ENCODE measurements around the gene TAF15.

TAF15 gene

DNA sequence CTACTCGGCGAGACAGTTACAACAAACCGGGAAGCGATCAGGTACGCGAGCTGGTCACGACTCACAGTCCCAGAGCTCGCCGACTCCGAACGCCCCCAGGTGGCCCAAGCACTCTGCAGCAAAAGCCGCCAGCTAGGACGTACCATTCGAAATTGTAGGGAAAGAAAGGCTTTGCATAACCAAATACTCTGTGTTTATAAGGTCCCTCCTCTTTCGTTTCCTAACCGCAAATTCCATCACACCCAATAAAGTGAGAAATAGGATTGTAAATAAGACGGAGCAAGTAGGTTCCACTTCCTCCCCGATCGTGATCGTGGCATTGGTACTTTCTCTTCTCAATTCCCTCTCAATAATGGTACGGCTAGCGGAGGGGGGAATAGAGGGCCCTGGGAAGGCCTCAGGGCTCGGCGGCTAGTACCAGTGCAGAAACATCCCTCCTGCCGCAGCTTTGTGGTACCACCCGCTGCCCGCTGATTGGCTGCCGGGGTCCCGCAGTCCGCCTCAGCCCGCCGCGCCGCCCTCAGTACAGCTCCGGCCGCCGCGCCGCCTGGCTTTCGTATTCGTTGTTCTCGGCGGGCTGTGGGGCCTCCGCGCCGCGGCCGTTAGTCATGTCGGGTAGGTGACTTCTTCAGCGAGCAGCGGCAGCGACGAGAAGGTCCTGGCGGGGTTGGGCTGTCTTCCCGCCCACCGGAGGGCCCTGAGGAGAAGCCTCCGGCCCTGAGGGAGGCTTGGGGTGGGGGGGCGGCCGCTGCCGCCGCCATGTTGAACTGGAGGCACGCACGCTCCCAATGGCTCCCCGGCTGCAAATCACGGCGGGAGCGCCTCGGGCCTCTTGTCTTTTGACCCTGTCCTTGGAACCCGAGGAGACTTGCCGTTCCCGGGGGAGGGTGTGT is at the start of gene TAF15:
Gene TAF15, plus strand, starts transcription at position 523 of the 893 bp plus-strand sequence. Its CDS starts 86 bp downstream, at position 609.
- DNase-seq, result peak; percentile 83 to 95

DNA sequence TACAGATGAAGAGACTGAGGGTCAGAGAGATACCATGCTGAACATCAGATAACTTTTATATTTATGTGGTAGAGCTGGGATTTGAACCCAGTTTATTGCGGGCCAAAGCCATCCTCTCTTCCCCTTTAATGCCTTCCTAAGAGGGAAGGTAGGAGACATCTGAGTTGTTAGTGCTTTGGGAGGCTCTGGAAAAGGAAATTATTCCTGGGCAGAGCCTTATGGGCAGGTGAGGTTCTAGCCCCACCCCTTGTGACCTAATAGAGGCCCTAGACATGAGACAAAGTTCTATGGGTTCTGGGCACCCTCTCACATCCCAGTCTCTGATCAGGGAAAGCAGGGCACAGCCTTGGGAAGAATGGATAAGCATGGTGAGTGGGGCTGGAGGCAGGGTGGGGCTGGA is 48.7 kb upstream of the TAF15 start, which contains the start of gene C17orf50:
Gene C17orf50, plus strand, starts transcription at position 301 of the 400 bp plus-strand sequence. Its CDS starts 55 bp downstream, at position 356.
- no peak for DNase-seq

- DNase-seq, result no peak
Observed at GRCh38 chr17:35761601-35762000, 47.7 kb upstream of the TAF15 start.

DNA sequence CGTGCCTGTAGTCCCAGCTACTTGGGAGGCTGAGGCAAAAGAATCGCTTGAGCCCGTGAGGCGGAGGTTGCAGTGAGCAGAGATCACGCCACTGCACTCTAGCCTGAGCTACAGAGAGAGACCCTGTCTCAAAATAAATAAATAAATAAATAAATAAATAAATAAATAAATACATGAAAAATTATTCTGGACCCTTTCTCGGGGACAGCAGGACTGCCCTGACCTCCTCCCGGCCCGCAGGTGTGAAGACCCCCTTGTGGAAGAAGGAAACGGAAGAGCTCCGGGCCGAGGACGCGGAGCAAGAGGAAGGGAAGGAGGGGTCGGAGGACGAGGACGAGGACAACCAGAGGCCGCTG is 45.5 kb upstream of the TAF15 start:
- no peak for DNase-seq

- DNase-seq, result peak; percentile 16 to 27
Observed at GRCh38 chr17:35764123-35764991, 44.9 kb upstream of the TAF15 start.

GRCh38 chr17:35765086-35765710 is 44.1 kb upstream of the TAF15 start:
- DNase-seq, result no peak

GRCh38 chr17:35765756-35766488 is 43.4 kb upstream of the TAF15 start:
- no peak for DNase-seq

- no peak for DNase-seq
Observed at GRCh38 chr17:35766489-35766877, 42.8 kb upstream of the TAF15 start.

GRCh38 chr17:35766903-35767510 is 42.3 kb upstream of the TAF15 start:
- DNase-seq, result no peak

DNA sequence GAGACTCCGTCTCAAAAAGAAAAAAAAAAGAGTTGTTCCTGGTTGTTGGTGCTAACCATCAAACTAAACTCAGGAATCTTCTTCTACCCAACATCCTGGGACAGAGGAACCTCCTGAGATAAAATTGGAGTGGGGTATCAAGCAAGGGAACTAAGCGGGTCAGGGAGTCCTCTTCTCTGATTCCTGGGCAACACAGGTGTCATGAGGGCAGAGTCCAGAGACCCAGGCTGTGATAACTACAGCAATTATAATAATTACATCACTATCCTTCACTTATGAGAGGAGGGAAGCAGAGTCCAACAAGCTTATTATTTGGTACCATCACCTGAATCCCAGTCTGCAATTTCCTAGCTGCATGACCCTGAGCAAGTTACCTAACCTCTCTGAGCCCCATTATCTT is 40.5 kb upstream of the TAF15 start:
- DNase-seq, result no peak

GRCh38 chr17:35769895-35770486 is 39.3 kb upstream of the TAF15 start:
- DNase-seq, result no peak

DNA sequence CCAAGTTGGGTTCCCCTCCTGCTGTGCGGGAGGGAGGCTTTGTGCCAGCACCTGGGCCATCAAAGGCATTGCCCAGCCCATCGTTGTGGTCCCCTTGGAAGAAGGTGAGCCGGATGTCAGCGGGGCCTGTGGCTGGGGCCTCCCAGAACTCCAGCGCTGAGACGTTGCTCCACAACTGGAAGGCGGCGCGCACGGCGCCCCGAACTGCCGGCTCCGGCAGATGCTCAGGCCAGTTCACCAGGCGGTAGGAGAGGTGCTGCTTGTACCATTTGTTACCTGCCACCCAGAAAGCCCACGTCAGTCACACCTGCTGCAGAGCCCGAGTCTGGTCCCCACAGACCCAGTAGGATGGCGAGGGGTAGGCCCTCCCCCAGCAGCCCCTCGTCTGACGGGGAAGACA is 36.2 kb upstream of the TAF15 start:
- DNase-seq, result no peak

DNA sequence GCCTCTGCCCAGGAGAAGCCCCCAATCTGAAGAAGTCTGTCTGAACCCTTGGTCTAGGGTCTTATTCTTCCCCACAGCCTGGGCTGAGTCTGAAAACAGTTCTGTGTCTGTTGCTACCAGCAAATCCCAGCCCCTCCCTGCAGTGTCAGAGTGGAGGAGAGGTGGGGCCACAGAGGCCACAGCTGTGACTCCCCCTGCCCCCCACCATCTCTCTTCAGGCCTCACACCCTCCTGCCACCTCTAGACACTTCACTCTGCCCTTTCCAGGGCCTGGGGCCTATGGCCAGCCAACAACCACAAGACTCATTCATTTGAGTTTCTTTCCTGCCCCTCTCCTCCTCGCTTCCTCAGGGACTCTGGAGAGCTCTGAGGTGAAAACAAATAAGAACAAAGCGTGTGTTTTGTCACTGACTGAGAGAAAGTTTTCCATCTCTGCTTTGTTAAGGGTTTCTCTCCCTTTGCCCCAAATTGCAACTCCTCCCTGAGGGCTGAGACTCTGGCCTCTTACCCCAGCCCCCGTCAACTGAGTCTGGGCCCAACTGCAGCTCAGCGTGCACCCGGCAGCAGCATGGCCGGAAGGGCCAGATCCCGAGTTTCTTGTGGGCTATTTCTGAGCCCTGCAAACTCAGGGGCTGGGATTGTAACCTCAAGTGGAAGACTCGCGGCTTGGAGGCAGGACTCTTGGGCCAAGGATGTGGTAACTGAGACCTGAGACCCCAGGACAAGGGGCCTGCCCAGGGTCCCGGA is 35.4 kb upstream of the TAF15 start:
- DNase-seq, result no peak

- no peak for DNase-seq
Observed at GRCh38 chr17:35774499-35774898, 34.8 kb upstream of the TAF15 start.

DNA sequence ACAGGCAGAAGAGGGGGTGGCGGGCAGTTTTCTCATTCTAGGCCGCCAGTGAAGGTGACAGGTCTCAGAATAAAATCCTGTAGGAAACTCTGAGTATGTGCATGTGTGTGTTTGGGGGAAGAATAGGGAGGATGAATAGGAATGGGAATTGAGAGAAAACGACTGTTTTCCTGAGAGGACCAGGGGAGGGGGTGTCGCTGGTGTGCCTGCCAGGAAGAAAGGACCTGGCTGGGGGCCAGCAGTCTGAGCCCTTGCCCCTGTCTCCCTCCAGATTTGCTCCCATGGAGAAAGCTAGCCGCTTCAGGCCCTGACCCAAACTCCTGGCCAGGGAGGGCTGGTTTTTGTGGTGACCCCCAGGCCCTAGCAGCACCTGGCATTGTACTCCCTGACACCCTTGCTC is 34.2 kb upstream of the TAF15 start:
- no peak for DNase-seq

GRCh38 chr17:35775583-35775982 is 33.7 kb upstream of the TAF15 start:
- no peak for DNase-seq

DNA sequence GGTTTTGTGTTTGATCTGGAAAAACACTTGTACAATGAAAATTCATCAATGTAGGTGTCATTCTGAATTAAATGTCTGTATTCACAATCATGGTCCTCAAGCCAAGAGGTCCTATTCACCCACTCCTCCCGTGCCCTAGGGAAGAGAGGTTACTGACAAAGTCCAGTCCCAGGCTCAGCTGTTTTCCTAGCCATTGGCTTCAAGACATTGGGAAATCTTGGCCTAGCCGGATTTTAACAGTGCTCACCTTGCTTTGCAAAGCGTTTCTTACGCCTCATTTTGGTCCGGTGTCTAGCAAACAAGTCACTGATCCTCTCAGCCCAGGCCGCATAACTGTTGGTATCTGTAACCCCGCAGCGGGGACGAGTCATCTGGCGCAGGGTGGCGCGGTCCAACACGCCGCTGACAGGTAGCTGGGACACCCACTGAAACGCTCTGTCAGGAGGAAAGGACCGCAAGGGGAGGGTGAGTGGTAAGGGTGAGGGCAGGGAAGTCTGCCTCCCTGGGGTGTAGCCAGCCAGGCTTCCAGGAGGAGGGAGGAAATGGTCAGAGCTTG is 30.6 kb upstream of the TAF15 start:
- DNase-seq, result no peak

DNA sequence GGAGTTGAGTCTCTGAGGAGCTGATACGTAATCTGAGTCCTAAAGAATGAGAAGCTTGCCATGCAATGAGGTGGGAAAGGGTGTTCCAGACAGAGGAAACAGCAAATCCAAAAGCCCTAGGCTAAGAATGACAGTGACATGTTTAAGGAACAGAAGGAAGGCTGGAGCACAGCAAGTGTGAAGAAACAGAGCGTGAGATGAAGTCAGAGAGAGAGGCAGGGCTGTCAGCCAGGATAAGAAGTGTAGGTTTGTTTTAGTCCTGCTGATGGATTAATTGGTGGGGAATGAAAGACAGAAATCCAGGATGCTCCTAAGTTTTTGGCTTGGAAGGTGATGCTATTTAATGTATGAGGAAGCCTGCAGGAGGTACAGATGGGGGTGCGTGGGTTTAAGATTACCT is 28.3 kb upstream of the TAF15 start:
- no peak for DNase-seq

DNA sequence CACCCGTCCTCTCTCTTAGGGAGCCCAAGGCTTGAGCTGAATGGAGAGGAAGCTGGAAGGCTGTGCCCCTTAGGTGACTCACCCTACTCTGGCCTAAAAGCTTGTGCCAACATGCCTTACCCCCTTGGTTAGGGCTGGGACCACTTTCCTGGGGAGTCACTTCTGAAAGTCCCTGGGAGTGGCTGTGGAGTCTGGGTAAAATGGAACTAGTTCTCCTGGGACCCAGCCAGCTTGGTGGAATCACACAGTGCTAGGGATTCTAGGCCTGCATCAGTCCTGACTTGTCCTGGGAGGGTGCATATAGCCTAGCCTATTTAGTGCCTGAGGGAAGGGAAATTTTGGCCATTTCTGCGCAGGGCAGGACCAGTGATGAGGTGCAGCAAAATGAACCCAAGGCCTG is 24.4 kb upstream of the TAF15 start:
- DNase-seq, result no peak

GRCh38 chr17:35786941-35787432 is 22.3 kb upstream of the TAF15 start:
- DNase-seq, result no peak

Measured in cerebellar nuclear complex (tissue), 1 donor.